Bone marrow (tissue), 2 donors: ENCODE data around the gene DYNAP.

ENCODE experiments used
- DNase-seq, 2 donors: peaks; one replicate each; lab custom pipeline; 2025; lab: John Stamatoyannopoulos, UW

DYNAP gene

GRCh38 chr18:54641734-54642133 is 50.7 kb downstream of the DYNAP start:
- DNase-seq = no peak

- no peak for DNase-seq
Measured at GRCh38 chr18:54647176-54647575, 56.1 kb downstream of the DYNAP start.
